Nephron progenitor cell (in vitro differentiated cells): ENCODE results near the gene MTMR12.

Experiments used
- DNase-seq: peaks from one replicate; pipeline ENCODE4 v3.0.0; 2021
- H3K27ac Mint-ChIP-seq: 2 replicates; pipeline ENCODE4 v1.8.0; 2021; ENCODE audit warnings: mild to moderate bottlenecking, moderate library complexity, mixed read lengths
- H3K27me3 Mint-ChIP-seq: 2 replicates; pipeline ENCODE4 v1.8.0; 2021; ENCODE audit warnings: mild to moderate bottlenecking, low read depth, mixed read lengths; ENCODE audit not compliant: poor library complexity
- H3K36me3 Mint-ChIP-seq: 2 replicates; pipeline ENCODE4 v1.8.0; 2021; ENCODE audit warnings: low read depth, mixed read lengths
- H3K4me1 Mint-ChIP-seq: 2 replicates; pipeline ENCODE4 v1.8.0; 2021; ENCODE audit warnings: mixed read lengths
- H3K4me3 Mint-ChIP-seq: 2 replicates; pipeline ENCODE4 v1.8.0; 2021; ENCODE audit warnings: mild to moderate bottlenecking, moderate library complexity, mixed read lengths
- H3K9me3 Mint-ChIP-seq: 2 replicates; pipeline ENCODE4 v1.8.0; 2021; ENCODE audit warnings: mild to moderate bottlenecking, moderate library complexity, mixed read lengths
- TF ChIP-seq, protein P1 (sequence below): fragments of 200-600 bp; sonication (generic); IDR thresholded peaks from 2 replicates; pipeline ENCODE4 v1.5.0; 2021; ENCODE audit warnings: antibody characterized with exemption

MTMR12 gene

DNA sequence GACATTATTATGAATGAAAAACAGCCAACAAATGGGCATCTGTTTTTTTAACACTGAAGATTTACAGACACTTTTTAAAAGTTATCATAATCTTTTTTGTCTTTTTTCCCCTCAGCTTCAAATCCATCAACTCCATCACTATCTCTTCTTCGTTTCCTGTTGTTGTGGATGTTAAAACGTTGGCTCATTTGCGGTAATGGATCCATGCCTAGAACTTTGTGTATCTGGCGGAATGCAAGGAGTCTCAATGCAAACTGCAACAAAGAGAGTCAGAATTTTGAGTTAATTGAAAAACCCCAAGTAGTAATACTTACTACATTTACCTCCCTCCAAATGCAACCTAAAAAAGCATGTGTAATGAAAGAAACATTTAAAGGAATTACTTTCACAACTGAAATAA lies 42.9 kb upstream of the MTMR12 start:
- no peak overlapping the region for H3K4me3 Mint-ChIP-seq
- no peaks in the 10 kb centered on the region for H3K27me3 Mint-ChIP-seq
- no peak for DNase-seq
- TF ChIP-seq, protein P1, sequence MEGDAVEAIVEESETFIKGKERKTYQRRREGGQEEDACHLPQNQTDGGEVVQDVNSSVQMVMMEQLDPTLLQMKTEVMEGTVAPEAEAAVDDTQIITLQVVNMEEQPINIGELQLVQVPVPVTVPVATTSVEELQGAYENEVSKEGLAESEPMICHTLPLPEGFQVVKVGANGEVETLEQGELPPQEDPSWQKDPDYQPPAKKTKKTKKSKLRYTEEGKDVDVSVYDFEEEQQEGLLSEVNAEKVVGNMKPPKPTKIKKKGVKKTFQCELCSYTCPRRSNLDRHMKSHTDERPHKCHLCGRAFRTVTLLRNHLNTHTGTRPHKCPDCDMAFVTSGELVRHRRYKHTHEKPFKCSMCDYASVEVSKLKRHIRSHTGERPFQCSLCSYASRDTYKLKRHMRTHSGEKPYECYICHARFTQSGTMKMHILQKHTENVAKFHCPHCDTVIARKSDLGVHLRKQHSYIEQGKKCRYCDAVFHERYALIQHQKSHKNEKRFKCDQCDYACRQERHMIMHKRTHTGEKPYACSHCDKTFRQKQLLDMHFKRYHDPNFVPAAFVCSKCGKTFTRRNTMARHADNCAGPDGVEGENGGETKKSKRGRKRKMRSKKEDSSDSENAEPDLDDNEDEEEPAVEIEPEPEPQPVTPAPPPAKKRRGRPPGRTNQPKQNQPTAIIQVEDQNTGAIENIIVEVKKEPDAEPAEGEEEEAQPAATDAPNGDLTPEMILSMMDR = no peak
- peaks cover 5% of the 10 kb centered on the region for H3K9me3 Mint-ChIP-seq
- peak overlapping the region; percentile 28 for H3K27ac Mint-ChIP-seq
- H3K36me3 Mint-ChIP-seq = peaks cover 67% of the 10 kb centered on the region
- H3K4me1 Mint-ChIP-seq = no peaks in the 10 kb centered on the region

DNA sequence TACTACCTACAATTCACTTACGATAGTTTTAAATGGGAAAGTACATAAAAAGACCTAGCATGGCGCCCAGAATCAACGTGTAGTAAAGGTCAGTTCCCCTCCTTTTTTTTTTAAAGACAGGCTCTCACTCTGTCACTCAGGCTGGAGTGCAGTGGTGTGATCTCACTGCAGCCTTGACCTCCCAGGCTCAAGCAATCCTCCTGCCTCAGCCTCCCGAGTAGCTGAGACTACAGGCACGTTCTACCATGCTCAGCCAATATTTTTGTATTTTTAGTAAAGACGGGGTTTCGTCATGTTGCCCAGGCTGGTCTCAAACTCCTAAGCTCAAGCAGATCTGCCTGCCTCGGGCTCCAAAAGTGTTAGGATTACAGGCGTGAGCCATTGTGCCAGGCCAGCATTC lies 40.7 kb upstream of the MTMR12 start:
- TF ChIP-seq, protein P1 = no peak
- Mint-ChIP-seq H3K27ac (peak overlapping the region; percentile 57), H3K9me3 (peaks cover 19% of the 10 kb centered on the region), H3K36me3 (peaks cover 50% of the 10 kb centered on the region), H3K27me3 (no peaks in the 10 kb centered on the region), H3K4me3 (no peak overlapping the region), H3K4me1 (no peaks in the 10 kb centered on the region)
- DNase-seq = no peak

DNA sequence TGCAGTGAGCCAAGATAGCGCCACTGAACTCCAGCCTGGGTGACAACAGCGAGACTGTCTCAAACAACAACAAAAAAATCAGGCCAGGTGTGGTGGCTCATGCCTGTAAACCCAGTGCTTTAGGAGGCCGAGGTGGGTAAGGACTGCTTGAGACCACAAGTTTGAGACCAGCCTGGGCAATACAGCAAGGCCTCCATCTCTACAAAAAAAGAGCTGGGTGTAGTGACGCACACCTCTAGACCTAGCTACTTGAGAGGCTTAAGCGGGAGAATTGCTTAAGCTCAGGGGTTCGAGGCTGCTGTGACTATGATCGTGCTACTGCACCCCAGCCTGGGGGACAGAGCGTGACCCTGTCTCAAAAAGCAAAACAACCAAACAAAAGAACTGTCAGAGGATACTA lies 39.9 kb upstream of the MTMR12 start:
- TF ChIP-seq, protein P1 = no peak
- peak overlapping the region; percentile 86 for H3K27ac Mint-ChIP-seq
- no peaks in the 10 kb centered on the region for H3K4me1 Mint-ChIP-seq
- H3K27me3 Mint-ChIP-seq = no peaks in the 10 kb centered on the region
- no peak for DNase-seq
- H3K4me3 Mint-ChIP-seq = no peak overlapping the region
- peaks cover 45% of the 10 kb centered on the region for H3K36me3 Mint-ChIP-seq
- H3K9me3 Mint-ChIP-seq = peaks cover 26% of the 10 kb centered on the region

DNA sequence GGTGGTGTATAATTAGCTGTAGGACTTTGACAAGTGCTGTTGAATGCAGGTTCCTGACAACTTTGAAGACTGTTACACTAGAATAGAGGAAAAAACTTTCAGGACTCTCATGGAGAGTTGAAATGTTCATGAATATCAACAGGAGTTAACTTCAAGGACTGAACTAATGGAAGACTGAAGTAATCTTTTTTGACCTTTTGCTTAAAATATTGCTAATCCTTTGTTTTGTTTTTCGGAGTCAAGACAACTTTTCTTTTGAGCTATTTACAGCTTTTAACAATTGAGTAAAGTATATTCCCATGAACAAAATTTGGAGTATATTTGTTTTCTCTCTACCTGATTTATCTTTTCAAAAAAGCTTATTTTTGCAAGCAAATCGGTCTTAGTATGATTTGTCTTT lies 34.1 kb upstream of the MTMR12 start:
- peaks cover 80% of the 10 kb centered on the region for H3K9me3 Mint-ChIP-seq
- TF ChIP-seq, protein P1 = no peak
- H3K4me1 Mint-ChIP-seq = no peaks in the 10 kb centered on the region
- no peak overlapping the region for H3K27ac Mint-ChIP-seq
- H3K4me3 Mint-ChIP-seq = no peak overlapping the region
- H3K36me3 Mint-ChIP-seq = peaks cover 16% of the 10 kb centered on the region
- peaks cover 2% of the 10 kb centered on the region for H3K27me3 Mint-ChIP-seq
- no peak for DNase-seq

DNA sequence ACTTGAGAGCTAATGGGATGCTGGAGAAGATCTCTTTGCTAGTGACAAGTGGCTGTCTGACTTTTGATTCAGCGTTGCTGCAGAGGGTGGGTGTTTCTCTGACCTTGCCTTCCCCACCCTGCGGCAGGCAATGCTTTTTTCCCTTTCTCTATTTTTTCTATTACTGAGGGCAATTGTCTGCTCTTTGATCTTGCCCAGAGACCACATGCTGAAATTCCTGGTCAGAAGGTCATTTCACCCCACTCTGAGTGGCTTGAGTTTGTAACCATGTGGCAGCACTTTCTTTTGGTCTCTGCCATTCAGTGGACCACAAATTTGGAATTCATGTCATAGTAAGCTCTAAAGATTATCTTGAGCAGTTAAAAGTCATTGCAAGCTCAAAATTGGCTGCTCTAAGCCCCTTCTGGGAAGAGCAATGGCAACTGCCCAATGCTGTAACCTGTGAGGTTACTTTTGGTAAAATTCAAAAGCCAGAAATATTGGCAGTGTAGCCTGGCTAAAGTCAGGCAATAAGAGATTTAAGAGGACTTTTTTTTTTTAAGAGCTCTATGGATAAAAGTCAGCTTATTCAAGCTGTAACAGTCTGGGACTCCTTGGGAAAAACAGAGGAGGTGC lies 30.4 kb upstream of the MTMR12 start:
- Mint-ChIP-seq H3K9me3 (peaks cover 95% of the 10 kb centered on the region), H3K27me3 (peaks cover 2% of the 10 kb centered on the region), H3K36me3 (peaks cover 16% of the 10 kb centered on the region), H3K4me1 (no peaks in the 10 kb centered on the region), H3K27ac (no peak overlapping the region), H3K4me3 (no peak overlapping the region)
- TF ChIP-seq, protein P1 = no peak
- DNase-seq = no peak

DNA sequence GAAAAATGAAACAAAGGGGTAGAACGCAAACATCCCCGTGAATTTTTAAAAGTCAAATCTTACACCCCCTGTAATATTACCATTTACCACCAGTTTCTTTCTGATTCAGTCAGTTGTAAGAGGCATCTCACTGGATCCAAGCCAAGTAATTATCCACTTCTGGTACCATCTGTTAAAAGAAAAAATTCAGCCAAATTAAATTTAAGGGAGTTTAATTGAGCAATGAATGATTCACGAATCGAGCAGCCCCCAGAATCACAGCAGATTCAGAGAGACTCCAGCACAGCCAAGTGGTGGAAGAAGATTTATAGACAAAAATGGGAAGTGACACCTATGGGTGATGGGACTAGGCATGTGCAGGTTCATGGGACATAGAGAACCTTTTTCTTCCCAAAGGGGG lies 29.9 kb upstream of the MTMR12 start:
- no peak overlapping the region for H3K4me3 Mint-ChIP-seq

More for the DNA sequence above, 29.9 kb upstream of the MTMR12 start:
- TF ChIP-seq, protein P1 = no peak
- Mint-ChIP-seq H3K27me3 (peaks cover 2% of the 10 kb centered on the region), H3K36me3 (peaks cover 14% of the 10 kb centered on the region), H3K4me1 (no peaks in the 10 kb centered on the region), H3K9me3 (peaks cover 95% of the 10 kb centered on the region), H3K27ac (no peak overlapping the region)
- no peak for DNase-seq
